Esophagus squamous epithelium (tissue), 4 donors: ENCODE measurements around the gene EPG5.

Experiments used
- CTCF ChIP-seq, 6 experiments: fragments of 450-650 bp in 4 of 6; fragments of 200-600 bp in 2 of 6; sonication (generic) in 2 of 6; IDR thresholded peaks; one replicate each; pipeline ENCODE4 v1.5.1; 2016 to 2019; ENCODE audit warnings: antibody characterized with exemption in 6 of 6, mild to moderate bottlenecking in 4 of 6, moderate library complexity in 4 of 6
- POLR2A ChIP-seq, 4 donors: fragments of 450-650 bp; IDR thresholded peaks; one replicate each; pipeline ENCODE4 v1.6.1; 2017; ENCODE audit warnings: antibody characterized with exemption in 4 of 4, mild to moderate bottlenecking in 4 of 4, moderate library complexity in 3 of 4

- TF ChIP-seq POLR2A (IDR thresholded peaks at IDR 0.05) = no peak
- no peak for TF ChIP-seq CTCF (IDR thresholded peaks at IDR 0.05)
Observed at GRCh38 chr18:45820106-45820745, 146.9 kb downstream of the EPG5 start.
